Measurements from ENCODE around the gene SLC35B2.

SLC35B2 gene

DNA sequence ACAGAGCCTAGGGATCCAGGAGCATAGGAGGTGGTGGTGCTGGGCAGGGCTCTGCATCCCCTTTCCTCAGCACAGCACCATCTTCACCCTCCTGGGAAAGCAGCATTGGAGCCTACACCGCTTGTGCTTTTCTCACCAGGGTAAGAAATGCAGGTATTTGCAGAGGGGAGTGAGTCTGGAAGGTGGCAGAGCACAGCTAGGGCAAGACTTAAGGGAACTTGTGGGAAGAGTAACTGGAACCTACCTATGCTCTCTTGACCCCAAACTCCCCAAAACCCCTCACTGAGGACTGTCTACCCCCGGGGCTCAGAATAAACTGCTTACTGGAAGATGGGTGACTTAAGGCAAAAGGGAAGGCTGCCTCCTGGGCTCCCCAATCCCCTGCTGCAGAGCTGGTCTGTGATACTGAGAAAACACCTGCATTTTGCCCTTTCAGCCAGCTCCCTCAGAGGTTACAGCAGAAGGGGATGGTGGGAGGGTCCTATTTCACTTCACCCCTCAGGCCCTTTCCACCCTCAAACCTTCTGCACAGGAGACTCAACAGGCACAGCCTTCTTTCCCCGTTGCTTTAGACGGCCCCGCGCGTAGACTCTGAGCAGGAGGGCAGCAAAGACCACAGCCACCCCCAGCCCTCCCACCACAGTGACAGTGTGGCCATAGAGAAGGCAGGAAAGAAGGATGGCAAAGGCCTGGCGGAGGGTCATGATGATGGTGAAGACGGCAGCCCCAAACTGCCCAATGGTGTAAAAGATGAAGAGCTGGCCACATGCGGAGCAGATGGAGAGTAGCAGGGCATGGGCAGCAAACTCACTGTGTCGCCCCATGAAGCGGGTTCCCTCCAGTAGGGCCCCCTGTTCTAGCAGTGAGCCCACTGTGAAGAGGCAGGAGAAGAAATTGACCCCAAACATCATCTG is 2.9 kb downstream of the SLC35B2 start:
- DNase-seq (ENCODE audit: low read depth), result no peak

DNA sequence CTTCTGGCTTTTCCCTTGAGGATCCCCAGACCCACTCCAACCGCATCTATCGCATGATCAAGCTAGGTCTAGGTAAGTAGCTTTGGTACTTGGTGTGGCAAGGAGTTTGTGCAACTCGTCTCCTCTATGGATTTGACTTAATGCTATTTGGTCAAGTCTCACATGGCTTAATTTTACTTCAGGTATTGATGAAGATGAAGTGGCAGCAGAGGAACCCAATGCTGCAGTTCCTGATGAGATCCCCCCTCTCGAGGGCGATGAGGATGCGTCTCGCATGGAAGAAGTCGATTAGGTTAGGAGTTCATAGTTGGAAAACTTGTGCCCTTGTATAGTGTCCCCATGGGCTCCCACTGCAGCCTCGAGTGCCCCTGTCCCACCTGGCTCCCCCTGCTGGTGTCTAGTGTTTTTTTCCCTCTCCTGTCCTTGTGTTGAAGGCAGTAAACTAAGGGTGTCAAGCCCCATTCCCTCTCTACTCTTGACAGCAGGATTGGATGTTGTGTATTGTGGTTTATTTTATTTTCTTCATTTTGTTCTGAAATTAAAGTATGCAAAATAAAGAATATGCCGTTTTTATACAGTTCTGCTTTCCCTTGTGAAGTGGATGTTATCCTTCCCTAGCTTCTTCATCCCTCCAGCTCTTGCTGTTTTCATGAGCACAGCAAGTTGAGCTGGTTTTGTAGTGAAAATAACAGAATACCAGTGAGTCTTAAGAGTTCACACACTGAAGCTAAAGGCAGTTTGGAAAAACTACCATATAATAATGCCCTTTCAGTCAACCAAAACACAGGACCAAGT is 3.8 kb downstream of the SLC35B2 start:
- DNase-seq (ENCODE audit: low read depth), result no peak

DNA sequence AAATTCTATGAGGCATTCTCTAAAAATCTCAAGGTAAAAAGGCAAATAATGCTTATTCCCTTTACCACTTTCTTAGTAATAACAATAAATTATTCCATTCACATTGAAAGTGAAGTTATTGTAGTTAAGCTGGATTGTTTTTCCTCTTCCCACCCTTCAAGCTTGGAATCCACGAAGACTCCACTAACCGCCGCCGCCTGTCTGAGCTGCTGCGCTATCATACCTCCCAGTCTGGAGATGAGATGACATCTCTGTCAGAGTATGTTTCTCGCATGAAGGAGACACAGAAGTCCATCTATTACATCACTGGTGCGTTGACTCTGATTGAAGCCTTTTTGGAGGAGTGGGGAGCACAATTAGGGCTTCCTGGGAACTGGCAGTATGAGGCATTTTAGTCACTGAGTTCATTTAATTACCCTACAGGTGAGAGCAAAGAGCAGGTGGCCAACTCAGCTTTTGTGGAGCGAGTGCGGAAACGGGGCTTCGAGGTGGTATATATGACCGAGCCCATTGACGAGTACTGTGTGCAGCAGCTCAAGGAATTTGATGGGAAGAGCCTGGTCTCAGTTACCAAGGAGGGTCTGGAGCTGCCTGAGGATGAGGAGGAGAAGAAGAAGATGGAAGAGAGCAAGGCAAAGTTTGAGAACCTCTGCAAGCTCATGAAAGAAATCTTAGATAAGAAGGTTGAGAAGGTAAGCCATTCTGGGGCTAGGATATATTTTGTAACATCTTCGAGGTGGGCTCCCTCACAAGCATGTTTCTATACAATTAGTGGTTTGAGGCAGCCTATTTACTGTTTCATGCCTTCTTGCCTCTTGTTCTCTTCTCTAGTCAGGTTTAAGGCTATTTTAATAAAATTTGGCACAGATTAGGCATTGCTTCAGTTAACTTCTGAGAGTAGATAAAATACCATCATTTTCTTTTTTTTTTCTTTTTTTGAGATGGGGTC is 5.5 kb downstream of the SLC35B2 start:
- DNase-seq (ENCODE audit: low read depth), result no peak

- DNase-seq (ENCODE audit: low read depth), result no peak
Measured at GRCh38 chr6:44250718-44251123, 6.6 kb downstream of the SLC35B2 start.

DNA sequence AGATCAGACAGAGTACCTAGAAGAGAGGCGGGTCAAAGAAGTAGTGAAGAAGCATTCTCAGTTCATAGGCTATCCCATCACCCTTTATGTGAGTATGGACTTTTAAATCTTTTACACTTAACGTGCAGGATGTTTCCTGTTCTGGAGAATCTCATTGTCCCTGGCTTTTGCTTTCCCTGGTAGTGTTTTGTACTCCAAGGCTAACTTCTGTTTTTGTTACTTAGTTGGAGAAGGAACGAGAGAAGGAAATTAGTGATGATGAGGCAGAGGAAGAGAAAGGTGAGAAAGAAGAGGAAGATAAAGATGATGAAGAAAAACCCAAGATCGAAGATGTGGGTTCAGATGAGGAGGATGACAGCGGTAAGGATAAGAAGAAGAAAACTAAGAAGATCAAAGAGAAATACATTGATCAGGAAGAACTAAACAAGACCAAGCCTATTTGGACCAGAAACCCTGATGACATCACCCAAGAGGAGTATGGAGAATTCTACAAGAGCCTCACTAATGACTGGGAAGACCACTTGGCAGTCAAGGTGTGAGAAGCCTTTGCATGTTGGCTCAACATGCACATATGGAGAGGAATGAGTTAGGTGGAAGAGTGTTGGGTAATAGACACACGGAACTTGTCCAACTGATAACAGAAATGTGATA is 7.1 kb downstream of the SLC35B2 start:
- no peak for DNase-seq (ENCODE audit: low read depth)

- no peak for DNase-seq (ENCODE audit: low read depth)
Measured at GRCh38 chr6:44249082-44249748, 8.1 kb downstream of the SLC35B2 start.

- DNase-seq (ENCODE audit: low read depth), result no peak
Measured at GRCh38 chr6:44248579-44248978, 8.7 kb downstream of the SLC35B2 start.

GRCh38 chr6:44247338-44248302 is 9.7 kb downstream of the SLC35B2 start:
- no peak for DNase-seq (ENCODE audit: low read depth)

- peak; percentile 98 for DNase-seq (ENCODE audit: low read depth)
Measured at GRCh38 chr6:44246663-44247337, 10.5 kb downstream of the SLC35B2 start, which contains the start of gene HSP90AB1. HSP90AB1 (plus strand) TSS chr6:44247101; CDS start chr6:44248630, 1,529 bp downstream.

DNA sequence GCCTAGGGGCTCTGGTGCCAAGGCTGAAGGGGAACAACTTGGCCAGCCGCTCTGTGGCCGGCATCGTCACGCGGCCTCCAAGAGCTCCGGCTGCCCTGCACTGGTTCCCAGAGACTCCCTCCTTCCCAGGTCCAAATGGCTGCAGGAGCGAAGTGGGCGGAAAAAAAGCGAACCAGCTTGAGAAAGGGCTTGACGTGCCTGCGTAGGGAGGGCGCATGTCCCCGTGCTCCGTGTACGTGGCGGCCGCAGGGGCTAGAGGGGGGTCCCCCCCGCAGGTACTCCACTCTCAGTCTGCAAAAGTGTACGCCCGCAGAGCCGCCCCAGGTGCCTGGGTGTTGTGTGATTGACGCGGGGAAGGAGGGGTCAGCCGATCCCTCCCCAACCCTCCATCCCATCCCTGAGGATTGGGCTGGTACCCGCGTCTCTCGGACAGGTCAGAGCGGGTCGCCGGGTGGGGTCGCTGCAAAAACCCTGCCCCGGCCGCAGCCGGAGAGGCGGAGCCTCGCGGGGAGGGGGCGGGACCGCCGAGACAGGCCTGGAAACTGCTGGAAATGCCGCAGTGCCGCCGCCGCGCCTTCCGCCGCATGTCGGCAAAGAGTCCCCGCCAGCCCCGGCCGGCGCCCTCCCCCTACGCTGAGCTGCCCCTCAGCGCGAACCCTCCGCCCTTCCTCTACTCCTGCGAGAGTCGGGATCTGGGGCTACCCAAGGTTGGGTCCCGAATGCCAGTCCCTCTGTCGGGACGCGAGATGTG is 11.2 kb downstream of the SLC35B2 start:
- no peak for DNase-seq (ENCODE audit: low read depth)

DNA sequence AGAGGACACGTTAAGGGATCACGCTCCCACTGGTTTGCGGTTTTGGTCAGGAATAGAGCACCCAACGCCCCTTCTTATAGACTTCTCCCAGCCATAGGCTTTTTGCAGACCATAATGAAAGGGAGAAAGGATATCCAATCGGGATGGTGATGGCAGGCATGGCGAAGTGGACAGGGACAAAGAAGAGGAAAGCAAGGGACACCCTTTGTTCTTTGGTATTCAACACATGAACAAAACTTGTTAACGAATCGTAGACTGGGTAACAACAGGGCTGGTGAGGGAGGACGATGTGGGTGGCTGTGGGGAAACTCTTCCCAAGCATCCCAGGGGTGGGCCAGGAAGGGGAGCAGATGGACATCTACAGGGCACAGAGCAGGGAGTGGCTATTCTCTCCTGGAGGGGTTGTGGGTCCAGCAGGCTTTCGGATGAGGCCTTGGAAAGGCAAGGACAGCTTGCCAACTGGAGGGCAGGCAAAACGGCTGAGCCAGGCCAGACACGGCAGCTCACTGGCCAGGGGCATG is 11.9 kb downstream of the SLC35B2 start:
- no peak for DNase-seq (ENCODE audit: low read depth)

DNA sequence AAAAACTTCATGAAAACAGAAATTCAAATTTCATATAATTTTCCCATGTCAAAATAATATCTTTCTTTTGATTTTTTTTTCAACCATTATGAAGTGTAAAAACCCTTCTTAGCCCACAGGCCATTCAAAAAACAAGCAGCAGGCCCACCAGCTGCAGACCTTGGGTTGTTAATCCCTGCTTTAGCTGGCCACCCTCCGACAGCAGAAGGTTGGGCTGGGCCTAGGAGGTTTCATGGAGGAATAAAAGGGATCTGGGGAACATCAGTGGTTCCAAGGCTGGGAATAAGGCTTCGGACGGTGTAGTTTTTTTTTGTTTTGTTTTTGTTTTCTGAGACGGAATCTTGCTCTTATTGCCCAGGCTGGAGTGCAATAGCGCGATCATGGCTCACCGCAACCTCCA is 14.0 kb downstream of the SLC35B2 start:
- no peak for DNase-seq (ENCODE audit: low read depth)

- DNase-seq (ENCODE audit: low read depth), result no peak
Measured at GRCh38 chr6:44238687-44239350, 18.5 kb downstream of the SLC35B2 start.

DNA sequence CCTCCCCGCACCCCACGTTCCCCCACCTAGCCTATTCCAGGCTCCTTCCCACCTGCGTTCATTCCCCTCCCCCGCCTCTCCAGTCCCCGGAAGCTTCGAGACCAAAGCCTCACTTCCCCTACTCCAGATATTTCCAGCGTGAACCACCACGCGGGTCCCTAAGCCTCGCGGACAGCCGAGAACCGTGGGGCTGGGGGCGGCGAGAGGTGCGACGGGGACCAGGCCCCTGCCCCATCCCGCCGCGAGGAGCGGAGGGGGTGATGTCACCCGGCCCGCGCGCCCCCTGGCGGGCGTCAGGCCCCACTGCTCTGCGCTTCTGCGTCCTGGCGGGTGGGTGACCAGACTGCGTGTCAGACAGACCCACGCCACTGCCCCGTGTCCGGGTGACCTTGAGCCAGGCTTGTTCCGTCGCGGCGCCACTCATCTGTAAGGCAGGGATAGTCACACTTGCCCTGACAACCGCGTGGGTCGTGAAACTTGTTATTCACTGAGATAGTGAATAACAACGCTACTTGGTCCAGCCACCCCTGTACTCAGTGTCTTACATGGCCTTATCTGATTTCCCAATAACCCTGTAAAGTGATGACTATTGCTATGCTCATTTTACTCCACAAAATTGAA is 19.4 kb downstream of the SLC35B2 start:
- DNase-seq (ENCODE audit: low read depth), result no peak

DNA sequence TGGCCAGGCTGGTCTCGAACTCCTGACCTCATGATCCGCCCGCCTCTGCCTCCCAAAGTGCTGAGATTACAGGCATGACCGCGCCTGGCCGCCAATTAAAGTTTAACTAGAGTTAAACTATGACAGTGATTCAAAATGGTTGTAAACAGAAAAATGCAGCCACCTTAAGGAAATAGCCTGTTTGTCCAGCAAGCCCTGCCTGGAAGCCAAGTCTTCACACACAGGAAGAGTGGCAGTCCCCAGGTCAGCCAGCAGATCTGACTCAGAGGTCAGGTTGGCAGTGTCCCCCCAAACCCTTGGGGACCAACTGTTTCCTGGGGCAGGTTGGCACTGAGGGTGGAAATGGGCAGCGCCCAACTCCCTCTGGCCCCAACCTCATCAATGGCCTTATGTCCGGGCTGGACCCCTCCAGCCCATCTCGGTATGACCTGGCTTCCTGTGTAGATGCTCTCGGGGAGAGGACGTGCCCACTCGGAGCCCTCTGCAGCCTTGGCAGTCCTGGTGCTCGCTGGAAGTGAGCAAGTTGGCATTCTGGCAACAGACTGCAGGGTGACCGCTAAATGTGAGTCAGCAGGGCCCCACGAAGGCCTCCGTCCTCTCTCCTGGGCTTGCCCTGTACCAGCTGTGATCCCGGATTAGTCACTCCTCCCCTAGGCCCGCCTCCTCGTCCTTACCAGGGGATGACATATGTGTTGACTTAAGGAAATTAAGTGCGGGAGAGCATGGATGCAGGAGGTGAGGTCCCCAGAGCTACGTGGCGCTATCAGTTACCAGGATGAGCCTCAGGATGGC is 20.1 kb downstream of the SLC35B2 start:
- DNase-seq (ENCODE audit: low read depth), result no peak

DNA sequence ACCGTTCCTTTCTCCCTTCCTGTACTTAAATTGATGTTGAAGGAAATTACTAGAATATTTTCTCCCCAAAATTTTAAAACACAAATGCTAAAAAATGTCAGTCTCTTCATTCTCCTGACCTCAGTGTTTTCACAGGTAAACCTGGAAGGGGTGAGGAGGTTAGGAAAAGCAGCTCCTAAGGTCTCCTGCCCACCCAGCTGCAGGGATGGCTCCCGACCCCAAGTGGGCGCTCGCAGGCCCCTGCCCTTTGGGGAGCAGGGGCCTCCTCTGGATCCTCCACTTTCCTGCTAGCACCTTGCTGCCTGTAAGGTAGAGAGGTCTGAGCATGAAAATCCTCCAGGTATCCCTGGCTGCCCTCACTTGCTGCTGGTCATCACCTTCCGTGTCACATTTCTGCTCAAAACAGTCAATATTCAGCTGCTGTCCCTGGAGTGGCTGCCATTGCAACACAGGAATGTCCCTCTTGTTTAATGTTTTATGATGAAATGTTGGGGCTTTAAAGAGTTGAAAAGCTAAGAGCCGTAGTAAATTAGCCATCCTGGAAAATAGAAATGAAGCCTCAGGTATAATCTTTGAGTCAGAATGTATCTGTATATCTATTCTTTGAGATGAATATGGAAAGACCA is 21.3 kb downstream of the SLC35B2 start:
- no peak for DNase-seq (ENCODE audit: low read depth)
